IMR-90 (cell line): ENCODE data around the gene FAM184A. TPM values are rescaled to one million over a fixed set of nuclear protein-coding genes. Genes with fewer than 3 reads are reported as not detected.

Experiments used
- ATAC-seq: fragments of 200-7000 bp; cut with Tn5 transposase; 2 replicates; pipeline ENCODE4 v1.9.1; 2020; ENCODE audit warnings: low read depth, mild to moderate bottlenecking, moderate library complexity
- BruUV-seq: library from RNA; stranded (reverse); fragments of 400-500 nt; replicated peaks from 2 replicates; lab custom pipeline; 2021; lab: Mats Ljungman, UMichigan
- CTCF ChIA-PET: fragments of 300-600 bp; formaldehyde crosslinking; extraction: SDS; loops from one replicate; lab custom pipeline; 2021; ENCODE audit warnings: antibody characterized with exemption; lab: Yijun Ruan, JAX
- POLR2A ChIA-PET: fragments of 300-600 bp; sonication (Branson Sonifier 250); formaldehyde crosslinking; loops from one replicate; lab custom pipeline; 2022; ENCODE audit warnings: antibody characterized with exemption; ENCODE audit not compliant: unreplicated experiment; lab: Charles Lee
- DNase-seq: peaks from one replicate; pipeline ENCODE4 v3.0.0; 2013
- H2AFZ ChIP-seq: replicated peaks from 2 replicates; pipeline ENCODE3; 2013; ENCODE audit warnings: low read length, mild to moderate bottlenecking; ENCODE audit not compliant: poor library complexity
- H2AK5ac ChIP-seq: 2 replicates; pipeline ENCODE4 v1.6.1; 2013; ENCODE audit warnings: low read depth, low read length, inconsistent platforms
- H2AK9ac ChIP-seq: replicated peaks from 2 replicates; pipeline ENCODE3; 2013; ENCODE audit warnings: mild to moderate bottlenecking, low read depth, low read length, moderate library complexity; ENCODE audit not compliant: poor library complexity
- H2BK120ac ChIP-seq: 2 replicates; pipeline ENCODE4 v1.6.1; 2013; ENCODE audit warnings: low read depth, low read length, inconsistent platforms
- H2BK15ac ChIP-seq: 3 replicates; pipeline ENCODE4 v1.6.1; 2013; ENCODE audit warnings: low read depth, low read length, inconsistent platforms
- H2BK20ac ChIP-seq: 2 replicates; pipeline ENCODE4 v1.6.1; 2013; ENCODE audit warnings: low read depth, mild to moderate bottlenecking, inconsistent platforms, low read length, moderate library complexity
- H2BK5ac ChIP-seq: 2 replicates; pipeline ENCODE4 v1.6.1; 2013; ENCODE audit warnings: mild to moderate bottlenecking, low read depth, low read length, inconsistent platforms; ENCODE audit not compliant: poor library complexity, severe bottlenecking
- H3K14ac ChIP-seq: replicated peaks from 2 replicates; pipeline ENCODE4 v1.6.1; 2013; ENCODE audit warnings: low read depth, low read length, inconsistent platforms
- H3K18ac ChIP-seq: 2 replicates; pipeline ENCODE4 v1.6.1; 2013; ENCODE audit warnings: low read depth, low read length, control low read depth
- H3K23ac ChIP-seq: 2 replicates; pipeline ENCODE4 v1.6.1; 2013; ENCODE audit warnings: low read depth, low read length, inconsistent platforms
- H3K27ac ChIP-seq: 2 replicates; pipeline ENCODE4 v1.5.1; 2013; ENCODE audit warnings: mild to moderate bottlenecking, control low read depth, low read length; ENCODE audit not compliant: insufficient read depth
- H3K27me3 ChIP-seq: 2 replicates; pipeline ENCODE4 v1.6.1; 2013; ENCODE audit warnings: low read length; ENCODE audit not compliant: control insufficient read depth, insufficient read depth
- H3K36me3 ChIP-seq: 2 replicates; pipeline ENCODE4 v1.6.1; 2013; ENCODE audit warnings: low read length, mixed read lengths; ENCODE audit not compliant: control insufficient read depth, insufficient read depth
- H3K4ac ChIP-seq: 2 replicates; pipeline ENCODE4 v1.6.1; 2013; ENCODE audit warnings: low read depth, low read length, inconsistent platforms
- H3K4me1 ChIP-seq: 2 replicates; pipeline ENCODE4 v1.6.1; 2013; ENCODE audit warnings: low read length, mixed read lengths; ENCODE audit not compliant: control insufficient read depth, insufficient read depth
- H3K4me2 ChIP-seq: 2 replicates; pipeline ENCODE4 v1.6.1; 2013; ENCODE audit warnings: low read depth, mild to moderate bottlenecking, control low read depth, low read length, moderate library complexity
- H3K4me3 ChIP-seq: 2 replicates; pipeline ENCODE4 v1.5.1; 2013; ENCODE audit warnings: low read depth, mild to moderate bottlenecking, control low read depth, low read length, moderate library complexity; ENCODE audit not compliant: insufficient read depth
- H3K56ac ChIP-seq: 2 replicates; pipeline ENCODE4 v1.6.1; 2013; ENCODE audit warnings: low read length, inconsistent platforms; ENCODE audit not compliant: insufficient read depth; ENCODE audit errors: extremely low read depth
- H3K79me1 ChIP-seq, 2 experiments: 2 replicates each; pipeline ENCODE4 v1.6.1; 2013; ENCODE audit warnings: low read length in 2 of 2, inconsistent platforms in 1 of 2, low read depth in 1 of 2
- H3K9ac ChIP-seq: 2 replicates; pipeline ENCODE4 v1.6.1; 2013; ENCODE audit warnings: low read depth, low read length, control low read depth
- H3K9me1 ChIP-seq: 2 replicates; pipeline ENCODE4 v1.6.1; 2013; ENCODE audit warnings: low read length, inconsistent platforms; ENCODE audit not compliant: insufficient read depth
- H3K9me3 ChIP-seq: 2 replicates; pipeline ENCODE4 v1.6.1; 2013; ENCODE audit warnings: low read length; ENCODE audit not compliant: control insufficient read depth, insufficient read depth
- H4K20me1 ChIP-seq: 2 replicates; pipeline ENCODE4 v1.6.1; 2013; ENCODE audit warnings: low read length, inconsistent platforms; ENCODE audit not compliant: insufficient read depth
- H4K5ac ChIP-seq: 2 replicates; pipeline ENCODE4 v1.6.1; 2013; ENCODE audit warnings: mild to moderate bottlenecking, low read depth, low read length, control low read depth
- H4K8ac ChIP-seq, 2 experiments: 2 replicates each; pipeline ENCODE4 v1.6.1; 2013; ENCODE audit warnings: low read depth in 2 of 2, low read length in 2 of 2, control low read depth in 1 of 2, inconsistent platforms in 1 of 2
- H4K91ac ChIP-seq: 2 replicates; pipeline ENCODE4 v1.6.1; 2013; ENCODE audit warnings: low read depth, low read length, inconsistent platforms; ENCODE audit not compliant: insufficient read depth
- BHLHE40 ChIP-seq: fragments of 150-350 bp; IDR thresholded peaks from 2 replicates; pipeline ENCODE4 v1.6.1; 2016; ENCODE audit warnings: mild to moderate bottlenecking, low read depth, low read length
- CEBPB ChIP-seq: IDR thresholded peaks from 2 replicates; pipeline ENCODE4 v1.6.1; 2012; ENCODE audit warnings: low read depth, low read length, improper control_type of control experiment
- CHD1 ChIP-seq: IDR thresholded peaks from 2 replicates; pipeline ENCODE4 v1.6.1; 2012; ENCODE audit warnings: low read depth, low read length, improper control_type of control experiment
- CTCF ChIP-seq: conservative IDR thresholded peaks from 2 replicates; pipeline ENCODE4 v1.5.1; 2012; ENCODE audit warnings: mild to moderate bottlenecking, low read depth, low read length, improper control_type of control experiment
- ELK1 ChIP-seq: fragments of 150-350 bp; IDR thresholded peaks from 2 replicates; pipeline ENCODE4 v1.6.1; 2016; ENCODE audit warnings: low read depth, mild to moderate bottlenecking, low read length, moderate library complexity, borderline replicate concordance
- FOS ChIP-seq: fragments of 150-350 bp; IDR thresholded peaks from 2 replicates; pipeline ENCODE4 v1.6.1; 2016; ENCODE audit warnings: low read depth, low read length
- MAFK ChIP-seq: IDR thresholded peaks from 2 replicates; pipeline ENCODE4 v1.6.1; 2012; ENCODE audit warnings: low read depth, low read length, improper control_type of control experiment
- MAZ ChIP-seq: IDR thresholded peaks from 2 replicates; pipeline ENCODE4 v1.6.1; 2012; ENCODE audit warnings: low read depth, mild to moderate bottlenecking, low read length, improper control_type of control experiment, moderate library complexity, borderline replicate concordance
- MXI1 ChIP-seq: IDR thresholded peaks from 2 replicates; pipeline ENCODE4 v1.6.1; 2012; ENCODE audit warnings: low read depth, mild to moderate bottlenecking, low read length, moderate library complexity, borderline replicate concordance
- NFE2L2 ChIP-seq: fragments of 150-350 bp; IDR thresholded peaks from 2 replicates; pipeline ENCODE4 v1.6.1; 2016; ENCODE audit warnings: low read depth, mild to moderate bottlenecking, low read length
- POLR2A ChIP-seq: IDR thresholded peaks from 2 replicates; pipeline ENCODE4 v1.6.1; 2012; ENCODE audit warnings: mild to moderate bottlenecking, low read depth, low read length
- RAD21 ChIP-seq: IDR thresholded peaks from 2 replicates; pipeline ENCODE4 v1.6.1; 2012; ENCODE audit warnings: low read length, improper control_type of control experiment
- RFX5 ChIP-seq: IDR thresholded peaks from 2 replicates; pipeline ENCODE4 v1.8.0; 2012; ENCODE audit warnings: low read depth, mild to moderate bottlenecking, low read length, moderate library complexity
- SMC3 ChIP-seq: fragments of 150-350 bp; IDR thresholded peaks from 2 replicates; pipeline ENCODE4 v1.6.1; 2016; ENCODE audit warnings: low read depth, mild to moderate bottlenecking, antibody characterized with exemption, low read length, moderate library complexity
- USF2 ChIP-seq: fragments of 150-350 bp; IDR thresholded peaks from 2 replicates; pipeline ENCODE4 v1.6.1; 2017; ENCODE audit warnings: mild to moderate bottlenecking, antibody characterized with exemption, low read length, low read depth
- WGBS, 2 experiments: methylation state at CpG; one replicate each; pipeline versions ENCODE4 v1.1.5 to v1.1.7; 2013; ENCODE audit warnings: missing lambda C conversion rate in 2 of 2; ENCODE audit not compliant: insufficient read length in 1 of 2; ENCODE audit errors: extremely low coverage in 2 of 2; 5-methylcytosine and 5-hydroxymethylcytosine counted together
- dilution Hi-C: fragments of 300-500 bp; cut with HindIII; formaldehyde crosslinking; loops from one replicate; pipeline ENCODE4 v1.14.3; 2018; ENCODE audit warnings: low sequenced_read_pairs; ENCODE audit not compliant: unreplicated experiment
- in situ Hi-C: fragments of 300-500 bp; cut with MboI; formaldehyde crosslinking; loops from 3 replicates; pipeline ENCODE4 v1.14.3; 2019; ENCODE audit warnings: low sequenced_read_pairs, inconsistent platforms, mixed read lengths
- intact Hi-C: fragments of 100-400 bp; cut with micrococcal nuclease; formaldehyde crosslinking; loops from 2 replicates; pipeline ENCODE4 v1.10.0; 2022
- polyA plus RNA-seq, 3 experiments: library from polyadenylated mRNA; depleted of rRNA; stranded (reverse); fragments of >200 nt; gene quantifications; 2 replicates each; pipeline ENCODE4 v1.2.3, GENCODE V29; 2012; ENCODE audit warnings: low replicate concordance in 1 of 3
- total RNA-seq: library from RNA; depleted of rRNA; stranded (reverse); fragments of >200 nt; gene quantifications from 2 replicates; pipeline ENCODE4 v1.2.3, GENCODE V29; 2012

Gene FAM184A
- total and polyA plus RNA-seq, 2 of the 4 experiments (the other 2 are of a cell fraction), result 0.03 TPM; not detected in 1

- DNase-seq, result no peak
- no peak overlapping the region for H2AFZ ChIP-seq
- no peak overlapping the region for H4K8ac ChIP-seq
- no CpG with 5 or more reads among the region's 1 CpG for WGBS, 2 experiments
- H3K9ac ChIP-seq, result no peak overlapping the region
- POLR2A ChIA-PET, result no interaction called here
- H3K18ac ChIP-seq, result no peak overlapping the region
- no peak overlapping the region for H3K56ac ChIP-seq
- no peak overlapping the region for H3K4me2 ChIP-seq
- no peak overlapping the region for H2BK120ac ChIP-seq
- no peak overlapping the region for H4K5ac ChIP-seq
- in situ Hi-C loops (no loop called here), dilution Hi-C loops (no loop called here), intact Hi-C loops (loop anchor here (5.0 kb wide), 1 partner anchor 832 kb away; no protein-coding TSS in a partner anchor)
- H2BK20ac ChIP-seq, result no peak overlapping the region
- ATAC-seq, result no peak
- no peak overlapping the region for H2BK5ac ChIP-seq
- no peaks in the 10 kb centered on the region; the same call in 1 of the 2 replicates for H3K27me3 ChIP-seq
- H2BK15ac ChIP-seq, result no peak overlapping the region
- H4K91ac ChIP-seq, result no peak overlapping the region
- no peaks in the 10 kb centered on the region for H4K20me1 ChIP-seq
- no peak for TF ChIP-seq BHLHE40
- TF ChIP-seq NFE2L2, result no peak
- no peak for TF ChIP-seq ELK1
- no peak for TF ChIP-seq RAD21
- no peak for TF ChIP-seq USF2
- TF ChIP-seq CTCF, result no peak
- TF ChIP-seq FOS, result no peak
- TF ChIP-seq RFX5, result no peak
- no peak for TF ChIP-seq MXI1
- TF ChIP-seq CEBPB, result no peak
- TF ChIP-seq MAFK, result no peak
- TF ChIP-seq SMC3, result no peak
- TF ChIP-seq POLR2A, result no peak
- TF ChIP-seq CHD1, result no peak
- no peak for TF ChIP-seq MAZ
- no peak overlapping the region for H2AK9ac ChIP-seq
- no peaks in the 10 kb centered on the region for H3K4me1 ChIP-seq
- H3K4ac ChIP-seq, result no peak overlapping the region
- H3K14ac ChIP-seq, result no peak overlapping the region
- H3K4me3 ChIP-seq, result no peak overlapping the region
- H3K36me3 ChIP-seq, result no peaks in the 10 kb centered on the region
- CTCF ChIA-PET, result no interaction called here
- H3K9me1 ChIP-seq, result no peaks in the 10 kb centered on the region
- H3K9me3 ChIP-seq, result no peaks in the 10 kb centered on the region
- H3K23ac ChIP-seq, result no peak overlapping the region
- H2AK5ac ChIP-seq, result no peak overlapping the region
- no peak overlapping the region for H3K27ac ChIP-seq
- no peaks in the 10 kb centered on the region for H3K79me1 ChIP-seq
- no TSS peak for BruUV-seq
Observed at GRCh38 chr6:119113961-119114360, 35.5 kb upstream of the FAM184A start.
